GM12891 (cell line): ENCODE results near the gene LHX2.

Source experiments
- POLR2A ChIP-seq: IDR thresholded peaks from 2 replicates; pipeline ENCODE4 v1.6.1; 2011; ENCODE audit warnings: low read depth, low read length, control low read depth
- POLR2AphosphoS5 ChIP-seq: IDR thresholded peaks from 2 replicates; pipeline ENCODE4 v1.6.1; 2011; ENCODE audit warnings: low read depth, low read length, control low read depth
- POU2F2 ChIP-seq: IDR thresholded peaks from 2 replicates; pipeline ENCODE4 v1.6.1; 2011; ENCODE audit warnings: low read depth, mild to moderate bottlenecking, control low read depth, low read length, moderate library complexity
- SPI1 ChIP-seq: IDR thresholded peaks from 2 replicates; pipeline ENCODE4 v1.6.1; 2011; ENCODE audit warnings: low read depth, low read length, control low read depth
- TAF1 ChIP-seq: IDR thresholded peaks from 2 replicates; pipeline ENCODE4 v1.6.1; 2011; ENCODE audit warnings: low read depth, low read length, control low read depth

DNA sequence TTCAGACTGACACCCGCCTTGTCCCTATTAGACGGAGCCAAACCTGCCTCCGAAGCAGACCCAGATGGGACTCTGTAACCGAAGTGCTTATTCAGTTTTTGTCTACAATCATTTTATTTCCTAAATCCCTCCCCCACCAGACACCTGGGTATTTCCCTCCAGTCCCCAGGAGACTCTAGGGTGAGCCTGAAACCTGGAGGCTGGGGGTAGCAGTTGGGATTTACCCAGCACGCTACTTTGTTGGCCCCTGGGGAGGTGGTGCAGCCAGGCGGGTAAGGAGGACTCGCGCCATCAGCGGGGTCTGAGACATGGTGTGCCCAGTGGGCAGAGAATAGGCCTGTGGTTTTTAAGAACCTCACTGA is 1.3 kb upstream of the LHX2 start:
- TF ChIP-seq POLR2A (no peak), POLR2AphosphoS5 (no peak), TAF1 (no peak), SPI1 (no peak), POU2F2 (no peak)
